IPS-11a (cell line): ENCODE measurements around the gene NOL11.
"Not testable (repeated sequence)": the region's sequence is repeated elsewhere in the genome, so short reads cannot be mapped to it uniquely, and the experiment has no call there.

Experiments used
- H3K4me3 ChIP-seq: one replicate; pipeline ENCODE4 v1.5.1; 2013; ENCODE audit warnings: low read depth, low read length, control low read depth

Gene NOL11

DNA sequence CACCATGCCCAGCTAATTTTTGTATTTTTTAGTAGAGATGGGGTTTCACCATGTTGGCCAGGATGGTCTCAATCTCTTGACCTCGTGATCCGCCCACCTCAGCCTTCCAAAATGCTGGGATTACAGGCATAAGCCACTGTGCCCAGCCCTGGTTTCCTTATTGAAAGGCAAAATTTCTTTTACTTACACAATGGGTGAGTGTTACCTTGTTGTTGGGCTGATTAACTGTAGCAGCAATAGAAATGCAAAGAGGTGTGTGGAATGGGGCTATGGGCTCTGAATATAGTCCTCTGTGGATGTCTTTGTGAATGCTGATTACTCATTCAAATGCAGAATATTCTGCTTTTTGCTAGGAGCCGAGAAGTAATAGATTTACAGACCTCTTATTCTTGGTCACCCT is 34.4 kb downstream of the NOL11 start:
- H3K4me3 ChIP-seq, result not testable (repeated sequence)

- H3K4me3 ChIP-seq, result no peak overlapping the region
Measured at GRCh38 chr17:67753026-67753425, 35.3 kb downstream of the NOL11 start.

GRCh38 chr17:67754001-67754400 is 36.3 kb downstream of the NOL11 start:
- no peak overlapping the region for H3K4me3 ChIP-seq

DNA sequence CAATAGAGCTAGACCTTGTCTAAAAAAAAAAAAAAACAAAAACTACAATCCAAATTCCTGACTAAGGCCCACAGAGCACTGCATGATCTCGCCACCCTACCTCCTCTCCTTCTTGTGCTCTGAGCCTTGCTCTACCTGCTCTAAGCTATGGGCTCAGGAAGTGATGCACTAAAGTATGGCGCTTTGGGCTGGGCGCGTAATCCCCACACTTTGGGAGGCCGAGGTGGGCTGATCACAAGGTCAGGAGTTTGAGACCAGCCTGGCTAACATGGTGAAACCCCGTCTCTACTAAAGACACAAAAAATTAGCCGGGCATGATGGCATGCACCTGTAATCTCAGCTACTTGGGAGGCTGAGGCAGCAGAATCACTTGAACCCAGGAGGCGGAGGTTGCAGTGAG is 37.0 kb downstream of the NOL11 start:
- not testable (repeated sequence) for H3K4me3 ChIP-seq

GRCh38 chr17:67756766-67757165 is 39.0 kb downstream of the NOL11 start:
- not testable (repeated sequence) for H3K4me3 ChIP-seq

- no peak overlapping the region for H3K4me3 ChIP-seq
Measured at GRCh38 chr17:67759355-67760171, 41.8 kb downstream of the NOL11 start.

- H3K4me3 ChIP-seq, result no peak overlapping the region
Measured at GRCh38 chr17:67765623-67766022, 47.9 kb downstream of the NOL11 start.

GRCh38 chr17:67769231-67769630 is 51.5 kb downstream of the NOL11 start:
- H3K4me3 ChIP-seq, result no peak overlapping the region

GRCh38 chr17:67770539-67770938 is 52.8 kb downstream of the NOL11 start:
- H3K4me3 ChIP-seq, result no peak overlapping the region

DNA sequence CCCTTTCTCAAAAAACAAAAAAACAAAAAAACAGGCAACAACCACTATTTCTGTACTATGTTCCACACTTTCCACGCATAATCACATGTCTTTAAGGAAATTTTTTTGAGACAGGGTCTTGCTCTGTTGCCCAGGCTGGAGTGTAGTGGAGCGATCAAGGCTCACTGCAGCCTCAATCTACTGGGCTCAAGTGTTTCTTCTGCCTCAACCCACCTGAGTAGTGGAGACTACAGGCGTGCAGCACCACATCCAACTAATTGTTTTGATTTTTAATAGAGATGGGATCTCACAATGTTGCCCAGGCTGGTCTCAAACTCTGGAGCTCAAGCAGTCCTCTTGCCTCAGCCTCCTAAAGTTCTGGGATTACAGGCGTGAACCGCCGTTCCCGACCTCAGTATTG is 54.9 kb downstream of the NOL11 start:
- H3K4me3 ChIP-seq, result no peak overlapping the region

DNA sequence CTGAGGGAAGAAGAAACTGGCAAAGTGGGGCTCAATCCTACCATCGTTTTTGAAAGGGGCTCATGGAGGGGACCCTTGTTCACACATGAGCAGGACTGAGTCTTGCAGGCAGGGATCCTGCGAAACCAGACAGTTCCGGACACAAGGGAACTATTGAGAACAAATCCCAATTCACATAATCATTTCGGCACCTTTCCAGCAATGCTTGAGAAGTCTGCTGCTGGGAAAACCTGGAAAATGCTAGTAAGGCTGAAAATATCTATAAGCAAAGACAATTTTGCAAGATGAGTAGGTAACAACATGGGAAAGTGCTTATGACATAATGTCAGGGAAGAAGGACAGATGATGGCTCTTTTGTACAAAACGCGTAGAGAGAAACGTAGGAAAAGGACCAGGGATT is 55.5 kb downstream of the NOL11 start:
- H3K4me3 ChIP-seq, result no peak overlapping the region

DNA sequence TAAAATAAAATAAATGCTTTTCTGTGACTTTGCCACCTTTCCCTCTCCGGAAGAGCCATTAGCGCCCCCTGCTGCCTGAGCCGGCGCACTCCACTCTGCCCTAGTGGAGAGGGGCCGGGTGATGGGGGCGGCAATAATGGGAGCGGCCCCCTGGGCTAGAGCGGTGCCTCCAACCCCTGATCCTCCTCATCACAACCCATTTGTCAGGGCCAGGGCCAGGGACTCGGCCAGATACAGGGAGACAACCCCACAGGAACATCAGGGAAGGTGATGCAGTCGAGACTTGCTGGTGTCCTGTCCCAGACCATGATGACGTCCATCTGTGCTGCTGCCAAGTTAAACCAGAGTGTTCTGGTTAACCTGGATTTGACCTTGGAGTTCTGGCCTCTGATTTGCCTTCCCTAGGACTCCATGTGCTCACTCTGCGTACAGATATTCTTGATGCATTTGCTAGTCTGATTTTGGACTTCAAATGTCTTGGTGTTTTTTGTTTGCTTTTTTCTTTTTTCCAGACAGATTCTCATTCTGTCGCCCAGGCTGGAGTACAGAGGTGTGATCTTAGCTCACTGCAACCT is 61.4 kb downstream of the NOL11 start:
- no peak overlapping the region for H3K4me3 ChIP-seq

DNA sequence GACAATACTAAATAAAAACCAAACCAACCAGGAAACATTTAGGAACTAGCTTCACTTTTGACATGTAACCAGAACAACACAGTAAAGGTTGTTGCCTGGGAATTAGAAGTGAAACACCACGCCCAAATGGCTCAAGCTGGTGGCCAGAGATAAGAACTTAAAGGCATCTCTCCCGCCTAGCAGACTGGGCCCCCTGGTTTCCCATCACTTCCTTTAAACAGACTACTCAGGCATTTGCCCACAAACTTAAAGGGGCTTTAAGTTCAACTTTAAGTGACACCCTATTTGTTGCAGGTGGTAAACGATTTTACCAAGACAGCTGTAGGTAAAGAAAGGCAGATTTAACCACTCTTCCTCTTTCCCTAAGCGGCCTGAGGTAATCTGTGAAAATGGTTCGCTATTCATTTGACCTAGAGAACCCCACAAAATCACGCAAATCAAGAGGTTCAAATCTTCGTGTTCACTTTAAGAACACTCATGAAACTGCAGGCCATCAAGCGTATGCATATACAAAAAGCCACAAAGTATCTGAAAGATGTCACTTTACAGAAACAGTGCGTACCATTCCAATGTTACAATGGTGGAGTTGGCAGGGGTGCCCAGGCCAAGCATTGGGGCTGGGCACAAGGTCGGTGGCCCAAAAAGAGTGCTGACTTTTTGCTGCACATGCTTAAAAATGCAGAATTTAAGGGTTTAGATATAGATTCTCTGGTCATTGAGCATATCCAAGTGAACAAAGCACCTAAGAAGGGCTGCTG is 66.8 kb downstream of the NOL11 start:
- H3K4me3 ChIP-seq, result no peak overlapping the region

GRCh38 chr17:67785122-67785477 is 67.4 kb downstream of the NOL11 start:
- no peak overlapping the region for H3K4me3 ChIP-seq

DNA sequence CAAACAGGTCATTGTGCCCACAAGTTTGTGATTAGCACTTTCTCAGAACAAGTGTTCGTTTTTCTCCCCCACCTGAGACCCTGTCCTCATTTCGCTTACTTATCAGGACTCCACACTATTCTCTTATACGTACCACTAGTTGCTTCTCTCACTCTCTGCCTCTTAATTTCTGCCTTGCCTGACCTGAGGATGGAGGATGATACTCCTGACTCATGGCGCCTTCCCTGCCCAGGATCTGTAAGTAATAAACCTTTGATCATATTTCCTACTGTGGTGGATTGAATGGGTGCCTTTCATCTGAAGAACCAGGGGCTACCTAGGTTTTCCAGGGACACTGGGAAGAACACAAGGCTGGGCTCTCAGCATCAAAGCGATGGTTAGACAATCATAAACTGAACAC is 67.8 kb downstream of the NOL11 start:
- no peak overlapping the region for H3K4me3 ChIP-seq
